Left ventricle myocardium inferior (tissue), 1 donor: ENCODE data around the gene STEAP2. TPM values are rescaled to one million over a fixed set of nuclear protein-coding genes. Genes with fewer than 3 reads are reported as not detected.
A peak's percentile ranks its signal among the peaks of the same experiment; 100 is the strongest.

Source experiments
- DNase-seq: peaks from one replicate; pipeline ENCODE4 v3.0.0-alpha.2; 2020
- H3K27ac ChIP-seq: fragments of 200-600 bp; replicated peaks from 2 replicates; pipeline ENCODE4 v1.8.0; 2021
- H3K27me3 ChIP-seq: fragments of 200-600 bp; 2 replicates; pipeline ENCODE4 v1.8.0; 2021; ENCODE audit warnings: low read depth
- H3K36me3 ChIP-seq: fragments of 200-600 bp; 2 replicates; pipeline ENCODE4 v1.8.0; 2021
- H3K4me1 ChIP-seq: fragments of 200-600 bp; 2 replicates; pipeline ENCODE4 v1.8.0; 2021
- H3K4me3 ChIP-seq: fragments of 200-600 bp; 2 replicates; pipeline ENCODE4 v1.8.0; 2021; ENCODE audit warnings: mild to moderate bottlenecking, moderate library complexity
- H3K9me3 ChIP-seq: fragments of 200-600 bp; replicated peaks from 2 replicates; pipeline ENCODE4 v1.8.0; 2021
- CTCF ChIP-seq: fragments of 200-600 bp; IDR thresholded peaks from 2 replicates; pipeline ENCODE4 v1.8.0; 2021; ENCODE audit warnings: antibody characterized with exemption, mild to moderate bottlenecking, borderline replicate concordance
- intact Hi-C: fragments of 100-400 bp; cut with micrococcal nuclease; formaldehyde crosslinking; loops from one replicate; pipeline ENCODE4 v1.11.0; 2022
- total RNA-seq: library from RNA; stranded (reverse); fragmentation: NEBNext Ultra II Directional; extraction: Animal tissue kit (Norgen Biotek cat#: 25700); gene quantifications from one replicate; pipeline ENCODE4 v1.2.1, GENCODE V29; 2021
- donor health status: DM: no; HTN: yes; CAD: no; lungs with severe emphysema.

Gene STEAP2
- total RNA-seq, 1 donor from 2014 or later = 6.1 TPM

GRCh38 chr7:90210475-90210874 is 1.1 kb upstream of the STEAP2 start:
- Histone ChIP-seq H3K27ac (peak overlapping the region; percentile 85), H3K9me3 (no peaks in the 10 kb centered on the region), H3K27me3 (peaks cover 19% of the 10 kb centered on the region), H3K4me3 (no peak overlapping the region), H3K4me1 (peaks cover 29% of the 10 kb centered on the region), H3K36me3 (no peaks in the 10 kb centered on the region)
- no peak for DNase-seq
- no peak for TF ChIP-seq CTCF
- intact Hi-C loops = no loop called here

- DNase-seq = no peak
- Histone ChIP-seq H3K4me3 (peak overlapping the region; percentile 84), H3K27ac (peak overlapping the region; percentile 85), H3K36me3 (no peaks in the 10 kb centered on the region), H3K9me3 (no peaks in the 10 kb centered on the region), H3K27me3 (peaks cover 19% of the 10 kb centered on the region), H3K4me1 (peaks cover 29% of the 10 kb centered on the region)
- TF ChIP-seq CTCF = no peak
- intact Hi-C loops = no loop called here
Measured at GRCh38 chr7:90210981-90211380, 559 bp upstream of the STEAP2 start.

GRCh38 chr7:90212149-90212495 is 582 bp downstream of the STEAP2 start:
- no peak for DNase-seq
- intact Hi-C loops = no loop called here
- peak overlapping the region; percentile 84 for H3K4me3 ChIP-seq
- no peak for TF ChIP-seq CTCF
- H3K4me1 ChIP-seq = peaks cover 34% of the 10 kb centered on the region
- peak overlapping the region; percentile 85 for H3K27ac ChIP-seq
- no peaks in the 10 kb centered on the region for H3K36me3 ChIP-seq
- H3K27me3 ChIP-seq = peaks cover 19% of the 10 kb centered on the region
- no peaks in the 10 kb centered on the region for H3K9me3 ChIP-seq

GRCh38 chr7:90213521-90213920 is 2.0 kb downstream of the STEAP2 start:
- H3K27me3 ChIP-seq = peaks cover 19% of the 10 kb centered on the region
- peaks cover 34% of the 10 kb centered on the region for H3K4me1 ChIP-seq
- H3K27ac ChIP-seq = no peak overlapping the region
- no peaks in the 10 kb centered on the region for H3K9me3 ChIP-seq
- no peak for DNase-seq
- no peak for TF ChIP-seq CTCF
- no peak overlapping the region for H3K4me3 ChIP-seq
- intact Hi-C loops = no loop called here
- no peaks in the 10 kb centered on the region for H3K36me3 ChIP-seq

- intact Hi-C loops = no loop called here
- Histone ChIP-seq H3K9me3 (no peaks in the 10 kb centered on the region), H3K4me1 (peaks cover 28% of the 10 kb centered on the region), H3K27me3 (peaks cover 19% of the 10 kb centered on the region), H3K27ac (no peak overlapping the region), H3K36me3 (no peaks in the 10 kb centered on the region), H3K4me3 (no peak overlapping the region)
- no peak for DNase-seq
- no peak for TF ChIP-seq CTCF
Measured at GRCh38 chr7:90216080-90216674, 4.6 kb downstream of the STEAP2 start.
